IMR-90 (cell line): ENCODE data around the gene DPEP2NB. TPM values are rescaled to one million over a fixed set of nuclear protein-coding genes. Genes with fewer than 3 reads are reported as not detected.

Experiments used
- ATAC-seq: fragments of 200-7000 bp; cut with Tn5 transposase; 2 replicates; pipeline ENCODE4 v1.9.1; 2020; ENCODE audit warnings: low read depth, mild to moderate bottlenecking, moderate library complexity
- BruUV-seq: library from RNA; stranded (reverse); fragments of 400-500 nt; replicated peaks from 2 replicates; lab custom pipeline; 2021; lab: Mats Ljungman, UMichigan
- CTCF ChIA-PET: fragments of 300-600 bp; formaldehyde crosslinking; extraction: SDS; loops from one replicate; lab custom pipeline; 2021; ENCODE audit warnings: antibody characterized with exemption; lab: Yijun Ruan, JAX
- POLR2A ChIA-PET: fragments of 300-600 bp; sonication (Branson Sonifier 250); formaldehyde crosslinking; loops from one replicate; lab custom pipeline; 2022; ENCODE audit warnings: antibody characterized with exemption; ENCODE audit not compliant: unreplicated experiment; lab: Charles Lee
- DNase-seq: peaks from one replicate; pipeline ENCODE4 v3.0.0; 2013
- H2AFZ ChIP-seq: replicated peaks from 2 replicates; pipeline ENCODE3; 2013; ENCODE audit warnings: low read length, mild to moderate bottlenecking; ENCODE audit not compliant: poor library complexity
- H2AK5ac ChIP-seq: 2 replicates; pipeline ENCODE4 v1.6.1; 2013; ENCODE audit warnings: low read depth, low read length, inconsistent platforms
- H2AK9ac ChIP-seq: replicated peaks from 2 replicates; pipeline ENCODE3; 2013; ENCODE audit warnings: mild to moderate bottlenecking, low read depth, low read length, moderate library complexity; ENCODE audit not compliant: poor library complexity
- H2BK120ac ChIP-seq: 2 replicates; pipeline ENCODE4 v1.6.1; 2013; ENCODE audit warnings: low read depth, low read length, inconsistent platforms
- H2BK15ac ChIP-seq: 3 replicates; pipeline ENCODE4 v1.6.1; 2013; ENCODE audit warnings: low read depth, low read length, inconsistent platforms
- H2BK20ac ChIP-seq: 2 replicates; pipeline ENCODE4 v1.6.1; 2013; ENCODE audit warnings: low read depth, mild to moderate bottlenecking, inconsistent platforms, low read length, moderate library complexity
- H2BK5ac ChIP-seq: 2 replicates; pipeline ENCODE4 v1.6.1; 2013; ENCODE audit warnings: mild to moderate bottlenecking, low read depth, low read length, inconsistent platforms; ENCODE audit not compliant: poor library complexity, severe bottlenecking
- H3K14ac ChIP-seq: replicated peaks from 2 replicates; pipeline ENCODE4 v1.6.1; 2013; ENCODE audit warnings: low read depth, low read length, inconsistent platforms
- H3K18ac ChIP-seq: 2 replicates; pipeline ENCODE4 v1.6.1; 2013; ENCODE audit warnings: low read depth, low read length, control low read depth
- H3K23ac ChIP-seq: 2 replicates; pipeline ENCODE4 v1.6.1; 2013; ENCODE audit warnings: low read depth, low read length, inconsistent platforms
- H3K27ac ChIP-seq: 2 replicates; pipeline ENCODE4 v1.5.1; 2013; ENCODE audit warnings: mild to moderate bottlenecking, control low read depth, low read length; ENCODE audit not compliant: insufficient read depth
- H3K27me3 ChIP-seq: 2 replicates; pipeline ENCODE4 v1.6.1; 2013; ENCODE audit warnings: low read length; ENCODE audit not compliant: control insufficient read depth, insufficient read depth
- H3K36me3 ChIP-seq: 2 replicates; pipeline ENCODE4 v1.6.1; 2013; ENCODE audit warnings: low read length, mixed read lengths; ENCODE audit not compliant: control insufficient read depth, insufficient read depth
- H3K4ac ChIP-seq: 2 replicates; pipeline ENCODE4 v1.6.1; 2013; ENCODE audit warnings: low read depth, low read length, inconsistent platforms
- H3K4me1 ChIP-seq: 2 replicates; pipeline ENCODE4 v1.6.1; 2013; ENCODE audit warnings: low read length, mixed read lengths; ENCODE audit not compliant: control insufficient read depth, insufficient read depth
- H3K4me2 ChIP-seq: 2 replicates; pipeline ENCODE4 v1.6.1; 2013; ENCODE audit warnings: low read depth, mild to moderate bottlenecking, control low read depth, low read length, moderate library complexity
- H3K4me3 ChIP-seq: 2 replicates; pipeline ENCODE4 v1.5.1; 2013; ENCODE audit warnings: low read depth, mild to moderate bottlenecking, control low read depth, low read length, moderate library complexity; ENCODE audit not compliant: insufficient read depth
- H3K56ac ChIP-seq: 2 replicates; pipeline ENCODE4 v1.6.1; 2013; ENCODE audit warnings: low read length, inconsistent platforms; ENCODE audit not compliant: insufficient read depth; ENCODE audit errors: extremely low read depth
- H3K79me1 ChIP-seq, 2 experiments: 2 replicates each; pipeline ENCODE4 v1.6.1; 2013; ENCODE audit warnings: low read length in 2 of 2, inconsistent platforms in 1 of 2, low read depth in 1 of 2
- H3K9ac ChIP-seq: 2 replicates; pipeline ENCODE4 v1.6.1; 2013; ENCODE audit warnings: low read depth, low read length, control low read depth
- H3K9me1 ChIP-seq: 2 replicates; pipeline ENCODE4 v1.6.1; 2013; ENCODE audit warnings: low read length, inconsistent platforms; ENCODE audit not compliant: insufficient read depth
- H3K9me3 ChIP-seq: 2 replicates; pipeline ENCODE4 v1.6.1; 2013; ENCODE audit warnings: low read length; ENCODE audit not compliant: control insufficient read depth, insufficient read depth
- H4K20me1 ChIP-seq: 2 replicates; pipeline ENCODE4 v1.6.1; 2013; ENCODE audit warnings: low read length, inconsistent platforms; ENCODE audit not compliant: insufficient read depth
- H4K5ac ChIP-seq: 2 replicates; pipeline ENCODE4 v1.6.1; 2013; ENCODE audit warnings: mild to moderate bottlenecking, low read depth, low read length, control low read depth
- H4K8ac ChIP-seq, 2 experiments: 2 replicates each; pipeline ENCODE4 v1.6.1; 2013; ENCODE audit warnings: low read depth in 2 of 2, low read length in 2 of 2, control low read depth in 1 of 2, inconsistent platforms in 1 of 2
- H4K91ac ChIP-seq: 2 replicates; pipeline ENCODE4 v1.6.1; 2013; ENCODE audit warnings: low read depth, low read length, inconsistent platforms; ENCODE audit not compliant: insufficient read depth
- BHLHE40 ChIP-seq: fragments of 150-350 bp; IDR thresholded peaks from 2 replicates; pipeline ENCODE4 v1.6.1; 2016; ENCODE audit warnings: mild to moderate bottlenecking, low read depth, low read length
- CHD1 ChIP-seq: IDR thresholded peaks from 2 replicates; pipeline ENCODE4 v1.6.1; 2012; ENCODE audit warnings: low read depth, low read length, improper control_type of control experiment
- FOS ChIP-seq: fragments of 150-350 bp; IDR thresholded peaks from 2 replicates; pipeline ENCODE4 v1.6.1; 2016; ENCODE audit warnings: low read depth, low read length
- SMC3 ChIP-seq: fragments of 150-350 bp; IDR thresholded peaks from 2 replicates; pipeline ENCODE4 v1.6.1; 2016; ENCODE audit warnings: low read depth, mild to moderate bottlenecking, antibody characterized with exemption, low read length, moderate library complexity
- WGBS, 2 experiments: methylation state at CpG; one replicate each; pipeline versions ENCODE4 v1.1.5 to v1.1.7; 2013; ENCODE audit warnings: missing lambda C conversion rate in 2 of 2; ENCODE audit not compliant: insufficient read length in 1 of 2; ENCODE audit errors: extremely low coverage in 2 of 2; 5-methylcytosine and 5-hydroxymethylcytosine counted together
- dilution Hi-C: fragments of 300-500 bp; cut with HindIII; formaldehyde crosslinking; loops from one replicate; pipeline ENCODE4 v1.14.3; 2018; ENCODE audit warnings: low sequenced_read_pairs; ENCODE audit not compliant: unreplicated experiment
- in situ Hi-C: fragments of 300-500 bp; cut with MboI; formaldehyde crosslinking; loops from 3 replicates; pipeline ENCODE4 v1.14.3; 2019; ENCODE audit warnings: low sequenced_read_pairs, inconsistent platforms, mixed read lengths
- intact Hi-C: fragments of 100-400 bp; cut with micrococcal nuclease; formaldehyde crosslinking; loops from 2 replicates; pipeline ENCODE4 v1.10.0; 2022
- polyA plus RNA-seq, 3 experiments: library from polyadenylated mRNA; depleted of rRNA; stranded (reverse); fragments of >200 nt; gene quantifications; 2 replicates each; pipeline ENCODE4 v1.2.3, GENCODE V29; 2012; ENCODE audit warnings: low replicate concordance in 1 of 3
- total RNA-seq: library from RNA; depleted of rRNA; stranded (reverse); fragments of >200 nt; gene quantifications from 2 replicates; pipeline ENCODE4 v1.2.3, GENCODE V29; 2012
- TF ChIP-seq, protein P1 (sequence below): fragments of 150-350 bp; IDR thresholded peaks from 2 replicates; pipeline ENCODE4 v1.6.1; 2017; ENCODE audit warnings: mild to moderate bottlenecking, antibody characterized with exemption, low read length, low read depth
- TF ChIP-seq, protein P2 (sequence below): conservative IDR thresholded peaks from 2 replicates; pipeline ENCODE4 v1.5.1; 2012; ENCODE audit warnings: mild to moderate bottlenecking, low read depth, low read length, improper control_type of control experiment

The DPEP2NB gene
- total and polyA plus RNA-seq, 2 of the 4 experiments (the other 2 are of a cell fraction) = not detected

DNA sequence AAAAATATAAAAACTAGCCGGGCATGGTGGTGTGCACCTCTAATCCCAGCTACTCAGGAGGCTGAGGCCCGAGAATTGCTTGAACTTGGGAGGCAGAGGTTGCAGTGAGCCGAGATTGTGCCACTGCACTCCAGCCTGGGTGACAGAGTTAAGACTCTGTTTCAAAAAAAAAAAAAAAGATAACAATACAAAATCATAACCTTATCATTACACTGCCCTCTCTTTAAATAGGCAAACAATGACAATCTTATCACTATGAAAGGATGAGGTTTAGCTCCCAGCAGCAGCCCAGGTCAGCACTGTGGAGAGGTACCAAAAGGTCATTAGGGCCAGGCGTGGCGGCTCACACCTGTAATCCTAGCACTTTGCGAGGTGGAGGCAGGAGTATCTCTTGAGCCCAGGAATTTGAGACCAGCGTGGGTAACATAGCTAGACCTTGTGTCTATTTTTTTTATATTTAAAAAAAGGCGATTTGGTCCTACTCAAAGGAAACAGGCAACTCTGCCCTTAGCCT lies 3.5 kb upstream of the DPEP2NB start:
- no peak overlapping the region for H2AK9ac ChIP-seq
- intact Hi-C loops = no loop called here
- H3K4me2 ChIP-seq = no peak overlapping the region
- no peak overlapping the region for H3K27ac ChIP-seq
- no peak overlapping the region for H2AFZ ChIP-seq
- WGBS, 2 experiments = 100% methylated on average over 1 of the region's 8 CpGs; no CpG with 5 or more reads in 1 of the 2 experiments
- H3K18ac ChIP-seq = no peak overlapping the region
- peaks cover 1% of the 10 kb centered on the region; the same call in 1 of the 2 replicates for H3K27me3 ChIP-seq
- no peak overlapping the region for H3K56ac ChIP-seq
- H3K79me1 ChIP-seq = peaks cover 15 to 33% of the 10 kb centered on the region in 2 experiments
- no peak overlapping the region for H3K9ac ChIP-seq
- no peak overlapping the region for H2BK20ac ChIP-seq
- peaks cover 8% of the 10 kb centered on the region for H3K9me1 ChIP-seq
- H2BK5ac ChIP-seq = no peak overlapping the region
- dilution Hi-C loops = no loop called here
- no TSS peak for BruUV-seq
- no peaks in the 10 kb centered on the region for H4K20me1 ChIP-seq
- peaks cover 7% of the 10 kb centered on the region for H3K4me1 ChIP-seq
- no peaks in the 10 kb centered on the region for H3K9me3 ChIP-seq
- H3K14ac ChIP-seq = no peak overlapping the region
- H3K36me3 ChIP-seq = peaks cover 4% of the 10 kb centered on the region
- H2BK15ac ChIP-seq = no peak overlapping the region
- in situ Hi-C loops = no loop called here
- H4K8ac ChIP-seq = no peak overlapping the region
- H3K23ac ChIP-seq = no peak overlapping the region
- DNase-seq = no peak
- ChIA-PET CTCF (no interaction called here), POLR2A (no interaction called here)
- no peak overlapping the region for H3K4me3 ChIP-seq
- H2AK5ac ChIP-seq = no peak overlapping the region
- H4K5ac ChIP-seq = no peak overlapping the region
- no peak overlapping the region for H2BK120ac ChIP-seq
- ATAC-seq = no peak
- TF ChIP-seq, protein P1, sequence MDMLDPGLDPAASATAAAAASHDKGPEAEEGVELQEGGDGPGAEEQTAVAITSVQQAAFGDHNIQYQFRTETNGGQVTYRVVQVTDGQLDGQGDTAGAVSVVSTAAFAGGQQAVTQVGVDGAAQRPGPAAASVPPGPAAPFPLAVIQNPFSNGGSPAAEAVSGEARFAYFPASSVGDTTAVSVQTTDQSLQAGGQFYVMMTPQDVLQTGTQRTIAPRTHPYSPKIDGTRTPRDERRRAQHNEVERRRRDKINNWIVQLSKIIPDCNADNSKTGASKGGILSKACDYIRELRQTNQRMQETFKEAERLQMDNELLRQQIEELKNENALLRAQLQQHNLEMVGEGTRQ = no peak
- no peak for TF ChIP-seq BHLHE40
- no peak for TF ChIP-seq FOS
- TF ChIP-seq, protein P2, sequence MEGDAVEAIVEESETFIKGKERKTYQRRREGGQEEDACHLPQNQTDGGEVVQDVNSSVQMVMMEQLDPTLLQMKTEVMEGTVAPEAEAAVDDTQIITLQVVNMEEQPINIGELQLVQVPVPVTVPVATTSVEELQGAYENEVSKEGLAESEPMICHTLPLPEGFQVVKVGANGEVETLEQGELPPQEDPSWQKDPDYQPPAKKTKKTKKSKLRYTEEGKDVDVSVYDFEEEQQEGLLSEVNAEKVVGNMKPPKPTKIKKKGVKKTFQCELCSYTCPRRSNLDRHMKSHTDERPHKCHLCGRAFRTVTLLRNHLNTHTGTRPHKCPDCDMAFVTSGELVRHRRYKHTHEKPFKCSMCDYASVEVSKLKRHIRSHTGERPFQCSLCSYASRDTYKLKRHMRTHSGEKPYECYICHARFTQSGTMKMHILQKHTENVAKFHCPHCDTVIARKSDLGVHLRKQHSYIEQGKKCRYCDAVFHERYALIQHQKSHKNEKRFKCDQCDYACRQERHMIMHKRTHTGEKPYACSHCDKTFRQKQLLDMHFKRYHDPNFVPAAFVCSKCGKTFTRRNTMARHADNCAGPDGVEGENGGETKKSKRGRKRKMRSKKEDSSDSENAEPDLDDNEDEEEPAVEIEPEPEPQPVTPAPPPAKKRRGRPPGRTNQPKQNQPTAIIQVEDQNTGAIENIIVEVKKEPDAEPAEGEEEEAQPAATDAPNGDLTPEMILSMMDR = no peak
- no peak for TF ChIP-seq SMC3
- TF ChIP-seq CHD1 = no peak
- H3K4ac ChIP-seq = no peak overlapping the region
- H4K91ac ChIP-seq = no peak overlapping the region
